Right lobe of liver (tissue), 4 donors: ENCODE data around the gene DDR2.

Experiments used
- CTCF ChIP-seq, 4 donors: fragments of 200-600 bp in 3 of 4; fragments of 450-650 bp in 1 of 4; IDR thresholded peaks; one replicate each; pipeline versions ENCODE4 v1.5.1 to v1.8.0; 2016 to 2022; ENCODE audit warnings: antibody characterized with exemption in 4 of 4, mild to moderate bottlenecking in 2 of 4
- POLR2A ChIP-seq: fragments of 450-650 bp; IDR thresholded peaks from one replicate; pipeline ENCODE4 v1.6.1; 2017; ENCODE audit warnings: antibody characterized with exemption, mild to moderate bottlenecking
- donor health status: DM: no; HTN: no; CAD: no.
- donor health status: DM: no; HTN: no; CAD: no.
- donor health status: DM: no; HTN: yes; CAD: no.

- TF ChIP-seq CTCF (IDR thresholded peaks at IDR 0.05): no peak
- TF ChIP-seq POLR2A: no peak
Measured at GRCh38 chr1:162695687-162696086, 63.4 kb downstream of the DDR2 start.
